Left lobe of liver (tissue), 2 donors: Measurements from ENCODE around the gene KCNQ1. TPM values are rescaled to one million over a fixed set of nuclear protein-coding genes. Genes with fewer than 3 reads are reported as not detected.

ENCODE experiments used
- ATAC-seq: fragments of 200-7000 bp; cut with Tn5 transposase; one replicate; pipeline ENCODE4 v1.9.1; 2020; ENCODE audit warnings: mild to moderate bottlenecking, moderate library complexity
- DNase-seq: peaks from one replicate; pipeline ENCODE4 v3.0.0-alpha.2; 2020; ENCODE audit warnings: low spot score
- total RNA-seq: library from RNA; stranded (reverse); gene quantifications from one replicate; pipeline ENCODE4 v1.2.1, GENCODE V29; 2021
- donor health status: DM: no; HTN: no; CAD: no; lungs with moderate emphysema.
- donor health status: DM: no; HTN: yes; CAD: no.

Gene KCNQ1
- total RNA-seq, 1 donor from 2014 or later = 2.1 TPM

- ATAC-seq (no peak), DNase-seq (no peak)
Observed at GRCh38 chr11:2724653-2725367, 280.0 kb downstream of the KCNQ1 start.

- DNase-seq (no peak), ATAC-seq (no peak)
Observed at GRCh38 chr11:2725368-2726300, 280.8 kb downstream of the KCNQ1 start.

GRCh38 chr11:2726964-2727363 is 282.2 kb downstream of the KCNQ1 start:
- ATAC-seq = no peak
- DNase-seq = no peak

- no peak for ATAC-seq
- DNase-seq = no peak
Observed at GRCh38 chr11:2728128-2728662, 283.4 kb downstream of the KCNQ1 start.

- ATAC-seq = no peak
- DNase-seq = no peak
Observed at GRCh38 chr11:2728663-2729332, 284.0 kb downstream of the KCNQ1 start.

GRCh38 chr11:2729841-2730240 is 285.0 kb downstream of the KCNQ1 start:
- DNase-seq (no peak), ATAC-seq (no peak)

GRCh38 chr11:2730272-2731129 is 285.7 kb downstream of the KCNQ1 start:
- ATAC-seq (no peak), DNase-seq (no peak)

GRCh38 chr11:2731130-2732125 is 286.6 kb downstream of the KCNQ1 start:
- no peak for DNase-seq
- ATAC-seq = no peak

GRCh38 chr11:2732261-2732939 is 287.6 kb downstream of the KCNQ1 start:
- ATAC-seq (no peak), DNase-seq (no peak)

GRCh38 chr11:2732940-2733628 is 288.3 kb downstream of the KCNQ1 start:
- no peak for DNase-seq

GRCh38 chr11:2734181-2735052 is 289.6 kb downstream of the KCNQ1 start:
- no peak for DNase-seq
- no peak for ATAC-seq

More at GRCh38 chr11:2732940-2733628, 288.3 kb downstream of the KCNQ1 start:
- no peak for ATAC-seq

GRCh38 chr11:2735053-2735589 is 290.3 kb downstream of the KCNQ1 start:
- no peak for ATAC-seq
- no peak for DNase-seq

GRCh38 chr11:2736577-2737225 is 291.9 kb downstream of the KCNQ1 start:
- no peak for ATAC-seq
- DNase-seq = no peak

- ATAC-seq (no peak), DNase-seq (no peak)
Observed at GRCh38 chr11:2737226-2737590, 292.4 kb downstream of the KCNQ1 start.

- ATAC-seq = no peak
- no peak for DNase-seq
Observed at GRCh38 chr11:2737866-2738265, 293.1 kb downstream of the KCNQ1 start.
